ENCODE measurements around the gene SARNP. TPM values are rescaled to one million over a fixed set of nuclear protein-coding genes. Genes with fewer than 3 reads are reported as not detected.

SARNP gene
- total RNA-seq, 1 donor from 2014 or later: 266 TPM

GRCh38 chr12:55737581-55738122 lies 79.9 kb downstream of the SARNP start:
- Mint-ChIP-seq H3K27me3 (ENCODE audit: insufficient read depth, low read depth) (peaks cover 5% of the 10 kb centered on the region), H3K9me3 (no peaks in the 10 kb centered on the region), H3K4me1 (peaks cover 30% of the 10 kb centered on the region), H3K4me3 (peak overlapping the region; percentile 85), H3K27ac (peak overlapping the region; percentile 97), H3K36me3 (no peaks in the 10 kb centered on the region)
- Histone ChIP-seq H3K9ac (no peak overlapping the region), H3K36me3 (no peaks in the 10 kb centered on the region), H4K20me1 (ENCODE audit: low read depth) (no peaks in the 10 kb centered on the region), H3K4me3 (peak overlapping the region; percentile 67), H3K27ac (peak overlapping the region; percentile 85), H3K4me1 (peaks cover 16% of the 10 kb centered on the region), H2AFZ (replicated peaks) (peak overlapping the region; percentile 81), H3K27me3 (no peaks in the 10 kb centered on the region), H3K79me2 (ENCODE audit: low read depth) (peaks cover 7% of the 10 kb centered on the region), H3F3A (ENCODE audit: low read depth) (peaks cover 30% of the 10 kb centered on the region), H3K9me3 (ENCODE audit: low read depth) (no peaks in the 10 kb centered on the region), H3K4me2 (peak overlapping the region; percentile 94)
- no peak for TF ChIP-seq EZH2 (IDR thresholded peaks at IDR 0.05)
- no peak for TF ChIP-seq CTCF (IDR thresholded peaks at IDR 0.05)
- TF ChIP-seq EZH2phosphoT487 (IDR thresholded peaks at IDR 0.05): no peak
- peak; percentile 74 for DNase-seq (ENCODE audit: low spot score)

GRCh38 chr12:55736780-55737580 lies 80.5 kb downstream of the SARNP start:
- H3K36me3 ChIP-seq: no peaks in the 10 kb centered on the region
- no peak overlapping the region for H2AFZ ChIP-seq (replicated peaks)
- H3K4me2 ChIP-seq: peak overlapping the region; percentile 94
- Mint-ChIP-seq H3K27me3 (ENCODE audit: insufficient read depth, low read depth) (peaks cover 5% of the 10 kb centered on the region), H3K9me3 (no peaks in the 10 kb centered on the region), H3K4me1 (peaks cover 25% of the 10 kb centered on the region), H3K36me3 (no peaks in the 10 kb centered on the region), H3K4me3 (peak overlapping the region; percentile 85), H3K27ac (peak overlapping the region; percentile 97)
- peaks cover 5% of the 10 kb centered on the region for H3K79me2 ChIP-seq (ENCODE audit: low read depth)
- TF ChIP-seq CTCF (IDR thresholded peaks at IDR 0.05): peak; percentile 89
- no peak for TF ChIP-seq EZH2 (IDR thresholded peaks at IDR 0.05)
- no peak overlapping the region for H3K27ac ChIP-seq
- peaks cover 13% of the 10 kb centered on the region for H3K4me1 ChIP-seq
- peak overlapping the region; percentile 67 for H3K4me3 ChIP-seq
- H3K9ac ChIP-seq: no peak overlapping the region
- peaks cover 27% of the 10 kb centered on the region for H3F3A ChIP-seq (ENCODE audit: low read depth)
- H3K27me3 ChIP-seq: no peaks in the 10 kb centered on the region
- H3K9me3 ChIP-seq (ENCODE audit: low read depth): no peaks in the 10 kb centered on the region
- H4K20me1 ChIP-seq (ENCODE audit: low read depth): no peaks in the 10 kb centered on the region
- peak; percentile 81 for DNase-seq (ENCODE audit: low spot score)

- H3K4me3 ChIP-seq: no peak overlapping the region
- no peaks in the 10 kb centered on the region for H3K79me2 ChIP-seq (ENCODE audit: low read depth)
- H3K4me1 ChIP-seq: peaks cover 9% of the 10 kb centered on the region
- no peaks in the 10 kb centered on the region for H3K9me3 Mint-ChIP-seq
- no peaks in the 10 kb centered on the region for H3K36me3 ChIP-seq
- peak overlapping the region; percentile 74 for H3K4me3 Mint-ChIP-seq
- TF ChIP-seq EZH2 (IDR thresholded peaks at IDR 0.05) (no peak), CTCF (IDR thresholded peaks at IDR 0.05) (no peak), EZH2phosphoT487 (IDR thresholded peaks at IDR 0.05) (no peak)
- no peaks in the 10 kb centered on the region for H3K36me3 Mint-ChIP-seq
- H3F3A ChIP-seq (ENCODE audit: low read depth): peaks cover 24% of the 10 kb centered on the region
- H3K4me1 Mint-ChIP-seq: peaks cover 21% of the 10 kb centered on the region
- DNase-seq (ENCODE audit: low spot score): no peak
- no peak overlapping the region for H3K4me2 ChIP-seq
- H3K27me3 Mint-ChIP-seq (ENCODE audit: insufficient read depth, low read depth): peaks cover 5% of the 10 kb centered on the region
- H3K27ac Mint-ChIP-seq: no peak overlapping the region
- H3K9ac ChIP-seq: no peak overlapping the region
- H4K20me1 ChIP-seq (ENCODE audit: low read depth): no peaks in the 10 kb centered on the region
- no peak overlapping the region for H2AFZ ChIP-seq (replicated peaks)
- no peaks in the 10 kb centered on the region for H3K27me3 ChIP-seq
- no peak overlapping the region for H3K27ac ChIP-seq
- H3K9me3 ChIP-seq (ENCODE audit: low read depth): no peaks in the 10 kb centered on the region
Observed at GRCh38 chr12:55736076-55736475, 81.4 kb downstream of the SARNP start.
